Karpas-422 (cell line): ENCODE results near the gene IQGAP1. TPM values are rescaled to one million over a fixed set of nuclear protein-coding genes. Genes with fewer than 3 reads are reported as not detected.

Source experiments
- DNase-seq: peaks from one replicate; pipeline ENCODE4 v3.0.0-alpha.2; 2015
- H2AFZ ChIP-seq: fragments of 200-600 bp; sonication (generic); 2 replicates; pipeline ENCODE4 v1.6.1; 2014; ENCODE audit warnings: antibody characterized with exemption, low read length, mixed read lengths
- H3K27ac ChIP-seq: fragments of 200-600 bp; sonication (generic); 2 replicates; pipeline ENCODE4 v1.5.1; 2014; ENCODE audit warnings: mild to moderate bottlenecking, low read length, moderate library complexity
- H3K27me3 ChIP-seq: fragments of 200-600 bp; sonication (generic); 2 replicates; pipeline ENCODE4 v1.6.1; 2014; ENCODE audit warnings: low read length, mixed read lengths
- H3K36me3 ChIP-seq: fragments of 200-600 bp; sonication (generic); 2 replicates; pipeline ENCODE4 v1.6.1; 2014; ENCODE audit warnings: low read length, mixed read lengths; ENCODE audit not compliant: insufficient read depth
- H3K4me1 ChIP-seq: fragments of 200-600 bp; sonication (generic); 2 replicates; pipeline ENCODE4 v1.6.1; 2014; ENCODE audit warnings: mild to moderate bottlenecking, low read length, mixed read lengths
- H3K4me2 ChIP-seq: fragments of 200-600 bp; sonication (generic); 2 replicates; pipeline ENCODE4 v1.6.1; 2014; ENCODE audit warnings: low read length, low read depth, mild to moderate bottlenecking; ENCODE audit not compliant: poor library complexity, severe bottlenecking
- H3K4me3 ChIP-seq: fragments of 200-600 bp; sonication (generic); 2 replicates; pipeline ENCODE4 v1.5.1; 2014; ENCODE audit warnings: mild to moderate bottlenecking, antibody characterized with exemption, low read length, mixed read lengths
- H3K79me2 ChIP-seq: fragments of 200-600 bp; sonication (generic); 2 replicates; pipeline ENCODE4 v1.6.1; 2014; ENCODE audit warnings: mild to moderate bottlenecking, low read length, mixed read lengths
- H3K9ac ChIP-seq: fragments of 200-600 bp; sonication (generic); 2 replicates; pipeline ENCODE4 v1.6.0; 2014; ENCODE audit warnings: low read length
- H3K9me2 ChIP-seq: fragments of 200-600 bp; sonication (generic), shearing (Covaris generic); replicated peaks from 2 replicates; pipeline ENCODE4 v1.6.0; 2014; ENCODE audit warnings: mild to moderate bottlenecking, low read length, moderate library complexity; ENCODE audit not compliant: insufficient read depth
- H3K9me3 ChIP-seq: fragments of 300-700, 200-600 bp; sonication (generic); 2 replicates; pipeline ENCODE4 v1.6.1; 2014; ENCODE audit warnings: low read length, mixed read lengths
- H4K20me1 ChIP-seq: fragments of 200-600 bp; sonication (generic); 2 replicates; pipeline ENCODE4 v1.6.1; 2014; ENCODE audit warnings: mild to moderate bottlenecking, antibody characterized with exemption, low read length, low read depth; ENCODE audit not compliant: insufficient read depth
- total RNA-seq: library from RNA; depleted of rRNA; stranded (reverse); fragments of >200 nt; shearing (Covaris generic); gene quantifications from 2 replicates; pipeline ENCODE4 v1.2.3, GENCODE V29; 2014; ENCODE audit warnings: low replicate concordance

IQGAP1 gene
- total RNA-seq, 1 experiment from 2014 or later = 122 TPM

DNA sequence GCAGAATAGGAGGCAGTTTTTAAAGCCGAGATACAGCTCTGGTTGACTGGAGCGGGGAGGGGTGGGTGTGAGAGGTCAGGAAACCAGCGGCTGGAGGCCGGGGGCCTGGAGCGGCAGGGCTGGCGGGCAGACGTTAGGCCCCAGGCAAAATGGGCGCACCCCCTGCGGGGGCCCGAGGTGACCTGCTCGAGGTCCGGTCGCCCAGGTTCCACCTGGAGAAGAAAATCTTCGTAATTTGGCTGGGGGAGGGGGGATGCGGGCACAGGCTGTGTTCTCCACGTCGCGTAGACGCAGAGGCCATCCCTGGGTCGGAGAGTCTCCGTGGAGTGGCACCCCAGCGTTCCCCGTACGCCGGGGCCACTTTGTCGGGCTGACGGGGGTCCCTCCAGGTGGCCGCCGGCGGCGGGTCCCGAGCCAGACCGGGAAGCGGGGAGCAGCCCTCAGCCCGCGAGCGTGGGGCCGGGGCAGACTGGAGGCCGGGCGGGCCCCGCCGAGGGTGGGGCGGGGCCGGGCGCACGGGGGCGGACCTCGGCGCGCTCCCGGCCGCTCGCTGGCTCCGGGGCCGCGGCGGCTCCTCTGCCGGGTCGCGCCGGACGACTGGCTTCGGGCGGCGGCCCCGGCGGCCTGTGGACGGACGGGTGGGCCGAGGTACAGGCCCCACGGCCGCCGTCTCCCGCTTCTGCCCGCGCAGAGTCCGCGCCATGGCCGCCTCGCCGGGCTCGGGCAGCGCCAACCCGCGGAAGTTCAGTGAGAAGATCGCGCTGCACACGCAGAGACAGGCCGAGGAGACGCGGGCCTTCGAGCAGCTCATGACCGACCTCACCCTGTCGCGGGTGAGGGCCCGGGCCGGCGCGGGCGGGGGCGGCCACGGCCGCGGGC lies 141.6 kb downstream of the IQGAP1 start, which contains the start of gene CRTC3:
CRTC3 (plus strand) TSS at position 553 of the 879 bp plus-strand sequence; CDS start at position 702, 149 bp downstream.
- Histone ChIP-seq H3K9ac (peak within 1 kb of the TSS; percentile 93), H3K4me1 (peaks cover 30% of the 10 kb centered on the region), H3K79me2 (peaks cover 41% of the 10 kb centered on the region), H3K27ac (peak within 1 kb of the TSS; percentile 49), H3K36me3 (no peaks in the 10 kb centered on the region), H3K9me2 (no peaks in the 10 kb centered on the region), H3K9me3 (no peaks in the 10 kb centered on the region), H4K20me1 (no peaks in the 10 kb centered on the region), H3K4me2 (peak within 1 kb of the TSS; percentile 96), H2AFZ (peak within 1 kb of the TSS; percentile 95), H3K27me3 (no peaks in the 10 kb centered on the region), H3K4me3 (peak within 1 kb of the TSS; percentile 97)
- peak; percentile 81 for DNase-seq

DNA sequence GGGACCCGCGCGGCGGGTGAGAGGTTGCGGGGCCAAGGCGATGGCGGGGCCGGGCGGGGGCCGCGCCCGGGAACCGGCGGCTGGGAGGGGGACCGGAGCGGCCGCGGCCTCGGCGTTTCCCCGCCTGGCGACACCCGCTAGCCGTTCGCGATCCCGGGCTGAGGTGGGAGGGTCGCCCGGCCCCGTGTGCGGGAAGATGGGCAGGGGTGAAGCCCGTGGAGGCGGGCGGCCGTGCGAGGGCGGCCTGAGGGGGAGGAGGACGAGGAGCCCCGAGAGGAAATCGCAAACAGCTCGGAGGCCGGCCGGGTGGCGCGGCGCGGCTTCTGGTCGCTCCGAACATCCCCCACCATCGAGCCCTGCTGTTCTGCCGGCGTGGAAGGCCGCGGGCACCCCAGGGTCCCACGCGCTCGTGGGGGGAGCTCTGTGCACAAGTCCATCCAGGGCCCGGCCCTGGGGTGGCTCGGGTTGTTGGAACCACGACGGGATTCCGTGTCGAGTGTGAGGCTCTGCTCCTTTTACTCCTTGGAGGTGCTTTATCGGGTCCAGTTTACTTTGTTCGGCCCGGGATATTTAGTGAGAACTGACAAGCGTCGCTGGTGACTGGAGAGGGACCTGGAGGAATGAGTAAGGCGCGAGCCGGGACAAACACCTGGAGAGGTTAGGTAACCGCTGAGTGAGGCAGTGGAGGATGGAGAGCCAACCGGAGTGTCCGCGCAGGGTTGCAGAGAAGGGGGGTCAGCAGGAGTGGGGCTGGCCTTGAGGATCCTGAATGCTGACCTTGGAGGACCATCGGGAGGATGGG lies 142.4 kb downstream of the IQGAP1 start:
- peaks cover 49% of the 10 kb centered on the region for H3K79me2 ChIP-seq
- H3K9ac ChIP-seq = peak overlapping the region; percentile 93
- H2AFZ ChIP-seq = peak overlapping the region; percentile 87; the same call in 1 of the 2 replicates
- no peaks in the 10 kb centered on the region for H4K20me1 ChIP-seq
- H3K4me1 ChIP-seq = peaks cover 35% of the 10 kb centered on the region
- DNase-seq = peak; percentile 80
- no peaks in the 10 kb centered on the region for H3K9me2 ChIP-seq
- peak overlapping the region; percentile 49 for H3K27ac ChIP-seq
- H3K36me3 ChIP-seq = no peaks in the 10 kb centered on the region
- H3K4me2 ChIP-seq = peak overlapping the region; percentile 90
- H3K4me3 ChIP-seq = peak overlapping the region; percentile 97
- H3K9me3 ChIP-seq = no peaks in the 10 kb centered on the region
- no peaks in the 10 kb centered on the region for H3K27me3 ChIP-seq

DNA sequence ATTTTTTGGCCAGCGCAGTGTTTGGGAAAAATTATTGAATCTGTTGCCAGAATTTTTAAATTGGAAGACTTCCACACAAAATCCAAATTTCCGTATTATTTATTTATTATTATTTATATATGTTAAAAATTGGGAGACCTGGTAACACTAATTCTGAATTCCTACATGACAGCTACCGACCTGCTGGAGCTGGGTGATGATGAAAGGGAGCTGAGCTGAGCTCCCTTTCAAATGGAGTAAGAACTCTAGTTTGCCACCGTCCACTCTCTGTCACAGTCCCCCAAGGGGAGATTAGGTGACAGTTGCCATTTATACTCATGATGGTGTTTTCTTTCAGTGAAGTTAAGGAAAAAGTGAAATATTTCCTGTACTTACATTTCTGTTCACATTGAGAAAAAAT lies 143.1 kb downstream of the IQGAP1 start:
- no peaks in the 10 kb centered on the region for H3K27me3 ChIP-seq
- H3K4me3 ChIP-seq = peak overlapping the region; percentile 97
- no peaks in the 10 kb centered on the region for H3K9me2 ChIP-seq
- peak overlapping the region; percentile 90 for H3K4me2 ChIP-seq
- no peak overlapping the region for H2AFZ ChIP-seq
- H3K9me3 ChIP-seq = no peaks in the 10 kb centered on the region
- no peak overlapping the region for H3K27ac ChIP-seq
- H3K4me1 ChIP-seq = peaks cover 42% of the 10 kb centered on the region
- H3K79me2 ChIP-seq = peaks cover 56% of the 10 kb centered on the region
- DNase-seq = no peak
- peak overlapping the region; percentile 93 for H3K9ac ChIP-seq
- H3K36me3 ChIP-seq = no peaks in the 10 kb centered on the region
- H4K20me1 ChIP-seq = no peaks in the 10 kb centered on the region

DNA sequence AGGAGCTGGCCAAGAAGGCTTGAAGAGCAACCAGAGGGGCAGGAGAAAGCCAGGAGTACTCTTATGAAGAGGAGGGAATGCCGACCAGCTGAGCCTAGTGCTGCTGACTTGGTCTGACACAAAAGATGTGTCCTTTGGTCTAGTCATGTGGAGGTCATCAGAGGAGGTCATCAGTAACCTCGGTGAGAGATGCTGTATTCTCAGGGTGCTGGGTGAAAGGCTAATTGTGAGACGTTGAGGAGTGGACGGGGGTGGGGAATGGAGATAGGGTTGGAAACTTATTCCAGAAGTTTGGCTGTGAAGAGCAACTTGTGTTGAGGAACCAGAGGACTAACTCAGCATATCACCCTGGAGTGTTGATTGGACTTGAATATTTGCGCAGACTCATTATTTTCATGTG lies 147.2 kb downstream of the IQGAP1 start:
- no peak overlapping the region for H3K9ac ChIP-seq
- no peak overlapping the region for H3K4me3 ChIP-seq
- H3K9me3 ChIP-seq = no peaks in the 10 kb centered on the region
- no peaks in the 10 kb centered on the region for H3K27me3 ChIP-seq
- H3K4me2 ChIP-seq = peak overlapping the region; percentile 1
- DNase-seq = no peak
- H2AFZ ChIP-seq = no peak overlapping the region
- H4K20me1 ChIP-seq = no peaks in the 10 kb centered on the region
- H3K27ac ChIP-seq = no peak overlapping the region
- H3K36me3 ChIP-seq = peaks cover 7% of the 10 kb centered on the region; the same call in 1 of the 2 replicates
- H3K9me2 ChIP-seq = no peaks in the 10 kb centered on the region
- peaks cover 46% of the 10 kb centered on the region for H3K4me1 ChIP-seq
- H3K79me2 ChIP-seq = peaks cover 94% of the 10 kb centered on the region

DNA sequence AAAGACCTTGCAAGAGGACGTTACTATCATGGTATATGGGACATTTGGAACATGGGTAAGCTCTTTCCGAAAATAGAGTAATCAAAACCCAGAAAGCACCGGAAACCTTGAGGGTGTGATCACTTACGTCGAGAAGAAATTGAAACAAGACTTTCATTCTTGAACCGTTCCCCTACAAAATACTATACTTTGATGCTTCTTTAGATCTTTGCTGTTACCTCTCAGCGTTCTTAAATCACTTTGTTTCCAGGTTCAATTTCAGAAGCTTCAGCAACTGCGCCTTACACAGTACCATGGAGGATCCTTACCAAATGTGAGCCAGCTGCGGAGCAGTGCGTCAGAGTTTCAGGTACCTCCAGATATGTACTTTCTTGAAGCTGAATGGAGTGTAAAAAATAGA lies 151.7 kb downstream of the IQGAP1 start:
- Histone ChIP-seq H3K4me1 (peaks cover 23% of the 10 kb centered on the region), H3K9me3 (no peaks in the 10 kb centered on the region), H3K4me2 (no peak overlapping the region), H2AFZ (no peak overlapping the region), H3K4me3 (no peak overlapping the region), H3K79me2 (peaks cover 85% of the 10 kb centered on the region), H4K20me1 (no peaks in the 10 kb centered on the region), H3K9me2 (no peaks in the 10 kb centered on the region), H3K9ac (no peak overlapping the region), H3K27me3 (no peaks in the 10 kb centered on the region), H3K36me3 (peaks cover 23% of the 10 kb centered on the region; the same call in 1 of the 2 replicates), H3K27ac (no peak overlapping the region)
- DNase-seq = no peak

DNA sequence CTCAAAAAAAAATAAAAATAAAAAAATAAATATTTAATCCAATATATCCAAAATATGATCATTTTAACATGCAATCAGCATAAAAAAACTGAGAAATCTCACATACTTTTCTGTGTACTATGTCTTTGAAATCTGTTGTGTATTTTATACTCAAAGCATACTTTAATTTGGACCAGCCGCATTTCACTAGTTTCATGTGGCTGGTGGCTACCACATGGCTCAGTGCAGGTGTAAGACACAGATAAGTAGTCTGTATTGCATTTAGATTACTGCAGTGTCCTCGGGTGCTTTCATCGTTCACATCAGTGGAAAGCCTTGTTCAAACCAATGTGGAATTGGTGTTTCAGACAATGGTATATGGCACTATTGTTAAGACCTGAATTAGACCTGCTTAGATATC lies 152.7 kb downstream of the IQGAP1 start:
- peaks cover 27% of the 10 kb centered on the region; the same call in 1 of the 2 replicates for H3K36me3 ChIP-seq
- peaks cover 82% of the 10 kb centered on the region for H3K79me2 ChIP-seq
- H3K27me3 ChIP-seq = no peaks in the 10 kb centered on the region
- no peak for DNase-seq
- H4K20me1 ChIP-seq = no peaks in the 10 kb centered on the region
- no peak overlapping the region for H3K9ac ChIP-seq
- H3K9me2 ChIP-seq = no peaks in the 10 kb centered on the region
- H3K27ac ChIP-seq = no peak overlapping the region
- H3K9me3 ChIP-seq = no peaks in the 10 kb centered on the region
- H3K4me3 ChIP-seq = no peak overlapping the region
- peaks cover 15% of the 10 kb centered on the region for H3K4me1 ChIP-seq
- no peak overlapping the region for H3K4me2 ChIP-seq
- H2AFZ ChIP-seq = no peak overlapping the region

DNA sequence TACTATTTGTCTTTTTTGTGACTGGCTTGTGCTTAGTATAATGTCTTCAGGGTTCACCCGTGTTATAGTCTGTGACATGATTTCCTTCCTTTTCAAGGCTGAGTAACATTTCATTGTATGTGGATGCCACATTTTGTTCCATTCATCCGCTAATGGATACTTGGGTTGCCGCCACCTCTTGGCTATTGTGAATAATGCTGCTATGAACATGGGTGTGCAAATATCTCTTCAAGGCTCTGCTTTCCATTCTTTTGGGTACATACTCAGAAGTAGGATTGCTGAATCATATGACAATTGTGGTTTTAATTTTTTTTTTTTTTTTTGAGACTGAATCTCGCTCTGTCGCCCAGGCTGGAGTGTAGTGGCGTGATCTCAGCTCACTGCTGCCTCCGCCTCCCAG lies 157.1 kb downstream of the IQGAP1 start:
- Histone ChIP-seq H3K4me3 (no peak overlapping the region), H4K20me1 (no peaks in the 10 kb centered on the region), H3K9ac (no peak overlapping the region), H3K27ac (no peak overlapping the region), H3K27me3 (no peaks in the 10 kb centered on the region), H3K9me3 (no peaks in the 10 kb centered on the region), H3K9me2 (no peaks in the 10 kb centered on the region), H3K36me3 (peaks cover 20% of the 10 kb centered on the region; the same call in 1 of the 2 replicates), H3K79me2 (peaks cover 69% of the 10 kb centered on the region), H3K4me2 (no peak overlapping the region), H2AFZ (no peak overlapping the region), H3K4me1 (peaks cover 7% of the 10 kb centered on the region)
- no peak for DNase-seq

DNA sequence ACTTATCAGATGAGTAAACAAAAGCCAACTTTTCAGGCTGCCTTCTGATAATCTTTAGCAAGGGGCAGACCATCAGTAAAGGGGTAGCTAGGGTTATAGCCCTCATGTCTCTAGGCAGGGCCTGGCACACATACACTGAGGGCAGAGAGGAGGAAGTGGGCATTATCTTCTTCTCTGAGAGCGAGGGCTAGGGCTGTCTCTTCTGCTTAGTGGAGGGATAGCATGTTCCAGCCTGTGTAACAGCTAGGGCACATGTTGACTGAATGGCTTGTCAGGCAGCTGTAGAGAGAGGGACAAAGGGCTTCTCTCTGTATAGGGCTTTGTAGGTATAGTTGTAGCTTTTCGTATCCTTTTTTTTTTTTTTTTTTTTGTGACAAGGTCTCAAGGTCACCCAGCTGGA lies 159.5 kb downstream of the IQGAP1 start:
- Histone ChIP-seq H3K4me2 (no peak overlapping the region), H3K79me2 (peaks cover 63% of the 10 kb centered on the region), H3K9me3 (no peaks in the 10 kb centered on the region), H3K9me2 (no peaks in the 10 kb centered on the region), H3K27ac (no peak overlapping the region), H4K20me1 (no peaks in the 10 kb centered on the region), H2AFZ (no peak overlapping the region), H3K36me3 (peaks cover 16% of the 10 kb centered on the region; the same call in 1 of the 2 replicates), H3K4me1 (peaks cover 22% of the 10 kb centered on the region), H3K4me3 (no peak overlapping the region), H3K27me3 (no peaks in the 10 kb centered on the region), H3K9ac (no peak overlapping the region)
- DNase-seq = no peak
